Muscle of back (tissue), 11 donors: Measurements from ENCODE around the gene SMAD6. TPM values are rescaled to one million over a fixed set of nuclear protein-coding genes. Genes with fewer than 3 reads are reported as not detected.
"Not testable (repeated sequence)": the region's sequence is repeated elsewhere in the genome, so short reads cannot be mapped to it uniquely, and the experiment has no call there.

Experiments
- DNase-seq, 3 donors: peaks; one replicate each; pipeline versions ENCODE4 v3.0.0 to v3.0.0-alpha.2; 2013
- polyA plus RNA-seq, 10 donors: library from polyadenylated mRNA; unstranded; fragments of 120-200 nt; gene quantifications; one replicate each; pipeline ENCODE4 v1.2.1, GENCODE V29; 2013; ENCODE audit not compliant: insufficient read length in 10 of 10

Gene SMAD6
- polyA plus RNA-seq, 10 donors: 2.3 to 9.1 (median 4.3) TPM

- no peak for DNase-seq
These were observed 53.4 kb downstream of the SMAD6 start for GRCh38 chr15:66755298-66756068.

- DNase-seq: peak in 2 of 3 donors; percentile 62 to 82
These were observed 54.3 kb downstream of the SMAD6 start for GRCh38 chr15:66756295-66756694.

DNA sequence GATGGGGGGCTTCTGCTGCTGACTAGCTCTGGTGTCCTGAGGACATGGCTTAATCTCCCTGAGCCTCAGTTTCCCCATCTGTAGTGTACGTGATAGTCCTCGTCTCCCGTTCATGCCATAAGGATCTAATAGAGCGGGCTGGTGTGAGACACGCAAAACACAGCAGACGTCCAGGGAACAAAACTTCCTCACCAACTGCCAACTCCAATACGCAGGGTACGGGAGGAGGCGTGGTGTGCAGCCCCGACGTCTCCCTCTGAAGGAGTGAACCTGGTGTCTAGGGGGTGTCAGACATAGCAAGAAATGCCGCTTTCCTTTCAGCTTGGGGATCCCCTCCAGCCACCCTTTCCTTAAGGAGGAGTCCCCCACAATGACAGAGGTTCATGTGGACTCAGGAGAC lies 55.0 kb downstream of the SMAD6 start:
- no peak for DNase-seq

DNA sequence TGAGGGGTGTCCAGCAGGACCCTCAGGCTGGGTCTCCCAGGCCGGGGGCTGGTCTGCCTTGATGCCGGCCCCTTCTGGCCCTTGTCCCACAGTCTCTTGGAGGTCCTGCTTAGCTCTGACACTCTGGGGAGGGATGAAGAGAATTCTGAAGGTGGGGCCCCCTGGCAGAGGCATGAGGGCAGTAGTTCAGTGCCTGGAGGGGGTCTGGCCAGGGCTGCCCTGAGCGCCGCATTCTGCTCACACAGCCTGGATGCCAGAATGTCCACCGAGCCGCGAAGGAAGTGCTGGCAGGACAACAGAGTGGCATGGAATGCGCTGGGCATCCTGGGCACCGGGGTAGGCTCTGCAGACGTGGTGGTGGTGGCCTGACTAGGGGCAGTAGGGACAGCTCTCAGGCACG lies 55.5 kb downstream of the SMAD6 start:
- DNase-seq: no peak

DNA sequence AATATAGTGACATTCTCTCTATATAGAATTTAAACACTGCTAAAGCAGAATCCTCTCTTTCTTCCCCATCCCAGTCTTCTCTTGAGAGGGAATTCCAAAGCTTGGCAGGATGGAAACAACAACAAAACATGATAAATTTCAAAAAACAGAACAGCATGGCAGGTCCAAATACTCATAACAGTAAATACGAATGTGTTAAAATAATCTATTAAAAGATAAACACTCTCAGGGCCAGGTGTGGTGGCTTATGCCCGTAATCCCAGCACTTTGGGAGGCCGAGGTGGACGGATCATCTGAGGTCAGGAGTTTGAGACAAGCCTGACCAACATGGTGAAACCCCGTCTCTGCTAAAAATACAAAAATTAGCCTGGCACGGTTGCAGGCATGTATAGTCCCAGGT lies 56.2 kb downstream of the SMAD6 start:
- not testable (repeated sequence) for DNase-seq

DNA sequence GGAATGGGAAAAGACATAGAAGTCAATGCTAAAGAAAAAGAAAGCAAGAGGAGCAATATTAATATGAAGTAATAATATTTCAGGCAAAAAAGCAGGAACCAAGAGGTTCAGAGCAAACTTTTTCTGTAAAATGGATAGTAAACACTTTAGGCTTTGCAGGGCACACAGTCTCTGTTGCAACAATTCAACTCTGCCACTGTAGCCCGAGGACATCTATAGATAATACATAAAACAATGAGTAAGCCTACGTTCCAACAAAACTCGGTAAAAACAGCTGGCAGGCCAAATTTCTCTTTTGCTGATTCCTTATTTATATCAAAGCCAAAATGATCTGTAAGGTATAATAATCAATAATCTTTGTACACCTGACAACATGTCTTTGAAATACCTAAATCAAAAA lies 56.8 kb downstream of the SMAD6 start:
- DNase-seq: no peak

DNA sequence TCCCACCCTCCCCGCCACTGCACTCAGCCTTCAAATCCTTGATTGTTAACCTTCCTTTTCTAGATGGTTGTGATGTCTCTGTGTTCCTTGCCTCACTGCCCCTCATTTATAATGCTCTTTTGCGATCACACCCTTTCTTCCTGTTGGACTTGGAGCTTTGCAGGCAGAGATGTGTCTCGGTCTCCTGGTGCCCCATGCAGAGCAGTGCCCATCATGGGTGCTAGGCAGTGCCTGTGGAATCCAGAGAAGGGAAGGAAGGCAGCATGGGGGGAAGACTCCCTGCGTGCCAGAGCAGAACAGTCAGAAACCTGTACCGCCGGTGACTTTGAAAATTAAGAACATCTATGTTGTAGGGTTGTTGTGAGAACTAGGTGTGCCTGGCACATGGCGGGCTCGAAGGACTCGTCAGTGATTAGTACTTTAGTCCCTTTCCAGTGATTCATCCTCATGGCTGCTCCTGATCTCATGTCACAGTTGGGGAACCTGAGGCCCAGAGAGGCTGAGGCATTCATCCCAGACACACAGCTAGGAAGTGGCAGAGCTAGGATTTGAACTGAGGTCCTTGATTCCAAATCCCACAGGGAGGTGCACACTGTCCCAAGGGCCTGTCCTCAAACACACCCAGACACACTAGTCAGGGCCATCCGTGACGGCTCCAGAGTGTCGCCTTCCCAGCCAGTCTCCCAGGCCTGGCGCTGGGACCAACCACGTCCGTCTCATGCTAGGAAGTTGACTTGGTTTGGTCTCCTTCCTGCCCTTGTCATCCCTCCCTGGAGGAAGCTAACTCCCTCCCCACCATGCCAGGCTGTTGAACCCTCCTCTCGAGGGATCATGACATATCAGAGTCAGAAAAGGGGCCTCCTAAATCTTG lies 58.3 kb downstream of the SMAD6 start:
- no peak for DNase-seq

GRCh38 chr15:66760968-66761725 lies 59.1 kb downstream of the SMAD6 start:
- no peak for DNase-seq

- no peak for DNase-seq
These were observed 59.9 kb downstream of the SMAD6 start for GRCh38 chr15:66761726-66762595.

GRCh38 chr15:66763186-66764071 lies 61.4 kb downstream of the SMAD6 start:
- DNase-seq: no peak

DNA sequence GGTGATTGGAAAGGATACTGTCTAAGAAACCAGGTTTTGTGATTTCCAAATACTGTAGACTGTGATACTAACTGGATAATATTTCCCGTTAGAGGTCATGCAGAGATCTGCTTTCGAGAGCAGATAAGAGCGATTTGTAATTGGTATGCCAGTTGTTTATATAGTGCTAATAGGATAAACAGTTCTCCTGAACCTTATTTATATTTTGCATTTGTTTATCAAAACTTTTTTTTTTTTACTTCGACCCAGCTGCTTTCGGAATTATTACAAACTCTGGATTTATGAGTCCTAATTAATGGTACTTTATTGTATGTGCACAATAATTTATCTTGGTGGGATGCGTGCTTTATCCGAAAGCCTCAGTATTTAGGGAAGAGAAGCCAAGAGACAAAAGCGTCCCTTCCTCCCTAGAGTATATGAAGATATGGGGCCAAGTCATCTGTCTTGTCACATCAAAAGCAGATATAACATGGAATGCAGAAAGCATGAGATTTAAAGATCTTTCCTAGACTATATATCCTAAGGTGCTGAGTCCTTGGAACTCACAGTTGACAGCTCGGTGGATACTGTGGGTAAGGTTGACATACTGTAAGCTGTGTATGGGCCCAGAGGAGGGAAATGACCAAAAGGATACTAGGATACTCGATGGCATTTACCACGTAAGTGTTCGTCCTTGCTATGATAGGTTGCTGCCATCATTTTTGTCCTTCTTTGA lies 62.2 kb downstream of the SMAD6 start:
- no peak for DNase-seq

GRCh38 chr15:66765478-66766281 lies 63.6 kb downstream of the SMAD6 start:
- DNase-seq: peak in 1 of 3 donors; percentile 56

DNA sequence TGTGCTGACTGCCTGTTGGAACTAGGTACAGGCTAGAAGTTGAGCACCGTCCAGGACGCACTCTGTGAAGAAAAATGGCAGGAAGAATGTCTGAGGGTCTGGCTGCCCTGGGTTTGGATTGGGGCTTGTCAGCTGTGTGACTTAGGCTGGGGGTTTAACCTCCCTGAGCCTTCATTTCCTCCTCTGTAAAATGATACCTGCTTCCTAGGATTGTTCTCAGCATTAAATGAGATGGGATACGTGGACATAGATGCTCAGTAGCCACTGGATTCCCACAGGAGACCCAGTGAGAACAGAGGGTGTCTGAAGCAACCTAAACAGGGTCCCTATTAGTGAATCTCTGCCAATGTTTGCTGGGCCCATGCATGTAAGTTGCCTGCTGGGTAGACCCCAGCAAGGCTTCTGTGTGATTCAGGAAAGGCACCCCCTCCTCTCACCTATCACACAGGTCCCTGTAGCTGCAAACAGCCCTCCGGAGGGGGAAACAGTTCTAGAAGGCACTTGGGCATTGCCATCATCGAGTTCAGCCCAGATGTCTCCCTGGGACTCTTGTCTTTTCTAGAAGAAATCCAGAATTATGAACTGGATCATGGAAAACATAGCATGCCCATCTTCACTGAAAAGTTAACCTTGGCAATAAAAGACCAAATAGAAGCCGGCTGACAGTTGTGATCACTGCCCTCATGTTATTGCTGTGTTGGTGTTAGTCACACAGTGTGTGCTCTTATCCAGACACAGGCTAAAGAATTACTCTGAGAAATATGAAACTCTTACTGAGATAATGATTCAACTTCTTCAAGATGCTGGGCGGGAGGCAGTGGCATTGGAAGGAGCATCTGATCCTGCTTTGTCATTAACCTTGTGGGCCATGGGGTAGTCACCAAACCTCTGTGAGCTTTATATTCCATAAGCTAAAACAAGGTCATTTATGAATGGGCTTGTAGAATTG lies 64.5 kb downstream of the SMAD6 start:
- DNase-seq: no peak

GRCh38 chr15:66767240-66767659 lies 65.2 kb downstream of the SMAD6 start:
- no peak for DNase-seq

GRCh38 chr15:66768987-66769386 lies 67.0 kb downstream of the SMAD6 start:
- no peak for DNase-seq

- DNase-seq: no peak
These were observed 68.7 kb downstream of the SMAD6 start for GRCh38 chr15:66770518-66771350.

- DNase-seq: no peak
These were observed 69.3 kb downstream of the SMAD6 start for GRCh38 chr15:66771351-66771650.
